ENCODE results near the gene NPHP3.

DNA sequence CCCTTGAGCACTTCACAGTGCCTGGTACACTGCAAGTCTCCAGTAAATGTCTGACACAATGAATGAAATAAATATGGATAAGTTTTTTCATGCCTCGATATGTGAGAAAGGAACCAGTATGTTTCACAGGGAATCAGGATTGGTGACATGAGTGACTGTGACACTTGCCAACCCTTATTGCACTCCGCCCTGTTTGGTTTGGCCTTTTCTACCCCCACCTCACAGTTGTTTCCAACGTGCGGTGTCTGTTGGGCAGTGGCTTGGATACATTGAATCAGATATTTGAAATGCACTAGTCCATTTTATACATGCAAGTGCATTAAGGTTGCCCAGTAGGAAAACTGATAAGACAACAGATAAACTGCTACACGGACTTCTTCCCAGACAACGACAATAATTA is 2.0 kb downstream of the NPHP3 start:
- TF ChIP-seq, protein P1, sequence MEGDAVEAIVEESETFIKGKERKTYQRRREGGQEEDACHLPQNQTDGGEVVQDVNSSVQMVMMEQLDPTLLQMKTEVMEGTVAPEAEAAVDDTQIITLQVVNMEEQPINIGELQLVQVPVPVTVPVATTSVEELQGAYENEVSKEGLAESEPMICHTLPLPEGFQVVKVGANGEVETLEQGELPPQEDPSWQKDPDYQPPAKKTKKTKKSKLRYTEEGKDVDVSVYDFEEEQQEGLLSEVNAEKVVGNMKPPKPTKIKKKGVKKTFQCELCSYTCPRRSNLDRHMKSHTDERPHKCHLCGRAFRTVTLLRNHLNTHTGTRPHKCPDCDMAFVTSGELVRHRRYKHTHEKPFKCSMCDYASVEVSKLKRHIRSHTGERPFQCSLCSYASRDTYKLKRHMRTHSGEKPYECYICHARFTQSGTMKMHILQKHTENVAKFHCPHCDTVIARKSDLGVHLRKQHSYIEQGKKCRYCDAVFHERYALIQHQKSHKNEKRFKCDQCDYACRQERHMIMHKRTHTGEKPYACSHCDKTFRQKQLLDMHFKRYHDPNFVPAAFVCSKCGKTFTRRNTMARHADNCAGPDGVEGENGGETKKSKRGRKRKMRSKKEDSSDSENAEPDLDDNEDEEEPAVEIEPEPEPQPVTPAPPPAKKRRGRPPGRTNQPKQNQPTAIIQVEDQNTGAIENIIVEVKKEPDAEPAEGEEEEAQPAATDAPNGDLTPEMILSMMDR (IDR thresholded peaks at IDR 0.05), result no peak
- TF ChIP-seq POLR2AphosphoS5 (IDR thresholded peaks at IDR 0.05) (no peak), EP300 (IDR thresholded peaks at IDR 0.05) (no peak)
